ENCODE measurements around the gene SH3TC1.

SH3TC1 gene

DNA sequence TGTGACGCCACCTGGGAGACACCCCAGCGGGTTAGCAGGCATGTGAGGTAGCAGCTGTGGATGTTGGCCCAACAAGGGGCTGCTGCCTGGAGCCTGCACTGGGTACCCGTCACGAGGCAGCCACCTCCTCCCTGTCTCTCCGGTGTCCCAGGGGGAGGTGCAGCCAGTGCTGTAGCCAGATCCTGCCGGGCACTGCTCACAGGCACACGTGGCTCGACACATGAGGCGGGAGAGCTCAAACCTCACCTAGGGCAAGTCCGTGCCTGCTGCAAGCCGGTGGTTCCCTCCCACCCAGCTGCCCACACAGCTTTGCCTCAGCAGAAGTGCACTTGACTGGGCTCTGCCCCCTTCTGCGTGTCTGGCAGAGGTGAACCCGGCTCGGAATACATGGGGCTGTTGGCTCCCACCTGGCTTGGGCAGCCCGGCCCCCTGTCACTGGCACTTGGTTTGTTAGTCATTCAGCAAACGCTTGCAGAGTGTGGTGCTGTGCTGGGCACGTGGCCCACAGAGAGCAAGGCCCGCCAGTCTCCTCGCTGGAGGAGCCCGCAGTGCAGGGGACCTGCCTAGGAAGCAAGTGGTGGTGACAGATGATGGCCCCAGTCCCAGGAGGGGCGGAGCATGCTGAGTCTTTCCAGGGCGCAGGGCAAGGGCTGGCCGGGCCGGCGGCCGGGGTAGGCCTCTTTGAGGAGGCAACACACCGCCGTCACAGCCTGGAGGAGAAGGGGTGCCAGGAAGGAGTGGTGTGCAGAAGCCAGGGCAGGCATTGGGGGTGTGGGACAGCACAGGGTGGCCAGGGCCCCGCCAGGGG is 10.1 kb upstream of the SH3TC1 start:
- in situ Hi-C loops (cut with HindIII; ENCODE audit: low pct_unique_long_range_greater_than_20kb, low sequenced_read_pairs) = no loop called here
- no peak for TF ChIP-seq JUND (IDR thresholded peaks at IDR 0.05; ENCODE audit: low read depth)
- DNase-seq (ENCODE audit: low read depth in 1 of 2, low spot score in 1 of 2) = no peak

DNA sequence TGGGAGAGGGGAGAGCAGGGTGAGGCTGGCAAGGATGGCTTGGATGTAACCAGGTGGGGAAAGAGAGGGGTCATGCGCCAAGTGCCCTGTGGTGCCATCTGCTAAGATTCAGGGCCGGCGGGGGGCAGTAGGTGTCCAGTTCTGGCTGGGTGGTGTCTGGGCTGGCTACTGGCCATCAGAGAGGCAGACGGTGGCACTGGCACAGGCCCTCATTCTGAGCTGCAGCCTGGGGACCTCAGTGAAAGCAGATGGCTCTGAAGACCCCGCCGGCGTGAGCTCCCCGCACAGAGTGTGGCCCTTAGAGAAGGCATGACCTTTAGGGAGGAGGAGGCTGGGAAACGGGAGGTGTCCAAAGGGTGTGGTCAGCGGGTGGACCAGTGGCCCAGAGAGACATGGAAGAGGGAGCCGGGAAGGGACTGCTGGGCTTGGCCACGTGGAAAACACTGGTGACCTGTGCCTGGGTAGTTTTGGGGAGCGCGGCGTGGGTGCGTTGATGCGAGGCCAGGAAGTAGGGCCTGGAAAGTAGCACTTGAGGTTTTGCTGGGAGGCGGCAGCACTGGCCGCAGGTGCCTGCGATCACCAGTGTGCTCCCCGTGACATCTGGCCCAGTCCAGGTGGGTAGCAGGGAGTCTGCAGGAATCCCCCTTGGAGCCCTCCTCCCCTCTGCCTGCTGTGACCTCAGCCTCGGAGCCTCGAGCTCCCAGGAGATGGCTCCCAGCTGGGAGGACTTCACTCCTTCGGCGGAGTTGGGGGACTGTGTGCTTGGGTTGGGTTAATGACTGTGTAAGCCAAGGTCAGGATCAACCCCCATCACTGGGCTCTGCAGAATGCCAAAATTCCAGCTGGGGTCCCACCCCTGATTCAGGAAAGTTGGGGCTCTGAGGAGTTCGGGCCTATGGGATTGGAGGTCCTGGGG is 9.3 kb upstream of the SH3TC1 start:
- in situ Hi-C loops (cut with HindIII; ENCODE audit: low pct_unique_long_range_greater_than_20kb, low sequenced_read_pairs) = no loop called here
- no peak for TF ChIP-seq JUND (IDR thresholded peaks at IDR 0.05; ENCODE audit: low read depth)
- no peak for DNase-seq (ENCODE audit: low read depth in 1 of 2, low spot score in 1 of 2)

- no peak for TF ChIP-seq JUND (IDR thresholded peaks at IDR 0.05; ENCODE audit: low read depth)
- in situ Hi-C loops (cut with HindIII; ENCODE audit: low pct_unique_long_range_greater_than_20kb, low sequenced_read_pairs) = no loop called here
- no peak for DNase-seq (ENCODE audit: low read depth in 1 of 2, low spot score in 1 of 2)
Measured at GRCh38 chr4:8191136-8191747, 7.8 kb upstream of the SH3TC1 start.

- peak; percentile 71 to 72 for DNase-seq (ENCODE audit: low read depth in 1 of 2, low spot score in 1 of 2)
- in situ Hi-C loops (cut with HindIII; ENCODE audit: low pct_unique_long_range_greater_than_20kb, low sequenced_read_pairs) = no loop called here
Measured at GRCh38 chr4:8192748-8193738, 6.0 kb upstream of the SH3TC1 start.

DNA sequence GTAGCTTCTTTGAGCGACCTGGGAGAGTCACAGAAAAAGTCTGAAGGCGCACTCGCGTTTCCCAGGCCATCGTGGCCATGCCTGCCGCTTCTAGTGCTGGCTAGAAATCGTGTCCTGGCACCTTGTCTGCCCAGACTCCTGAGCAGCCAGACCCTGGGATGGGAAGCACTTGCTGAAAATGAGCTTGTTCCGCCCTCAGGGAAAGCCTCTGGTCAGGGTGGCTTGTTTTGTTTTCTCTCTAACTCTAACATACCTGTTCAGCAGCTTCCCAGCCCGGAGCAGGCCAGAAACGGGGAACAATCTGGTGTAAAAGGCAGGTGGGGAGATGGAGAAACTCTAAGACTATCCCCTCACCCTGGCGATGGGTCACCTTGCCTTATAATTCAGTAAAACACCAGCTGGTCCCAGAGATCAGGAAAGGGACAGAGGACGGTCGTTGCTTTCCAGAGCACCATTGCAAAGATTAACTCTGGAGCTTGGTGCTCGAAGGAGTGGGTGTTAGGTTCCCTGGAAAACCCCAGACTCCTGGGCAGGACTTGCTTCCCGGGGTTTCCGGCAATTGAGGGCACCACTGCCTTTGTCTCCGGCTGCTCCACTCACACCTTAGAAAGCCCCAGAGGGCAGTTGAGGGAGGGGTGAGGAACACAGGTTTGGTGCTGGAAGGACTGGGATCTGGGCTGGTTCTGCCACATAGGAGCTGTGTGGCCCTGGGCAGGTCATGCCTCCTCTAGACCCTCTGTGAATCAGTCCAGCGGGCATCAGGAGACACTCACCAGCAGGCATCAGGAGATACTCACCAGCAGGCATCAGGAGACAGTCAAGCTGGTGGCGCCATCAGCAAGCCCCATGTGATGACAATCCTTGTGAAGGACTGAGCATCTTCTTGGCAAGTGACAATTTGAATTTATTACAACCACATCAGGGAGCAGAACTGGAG is 4.5 kb upstream of the SH3TC1 start:
- no peak for TF ChIP-seq JUND (IDR thresholded peaks at IDR 0.05; ENCODE audit: low read depth)
- in situ Hi-C loops (cut with HindIII; ENCODE audit: low pct_unique_long_range_greater_than_20kb, low sequenced_read_pairs) = no loop called here
- DNase-seq (ENCODE audit: low read depth in 1 of 2, low spot score in 1 of 2) = peak in 1 of 2 experiments; percentile 30

More at GRCh38 chr4:8192748-8193738, 6.0 kb upstream of the SH3TC1 start:
- TF ChIP-seq JUND (IDR thresholded peaks at IDR 0.05; ENCODE audit: low read depth) = no peak

DNA sequence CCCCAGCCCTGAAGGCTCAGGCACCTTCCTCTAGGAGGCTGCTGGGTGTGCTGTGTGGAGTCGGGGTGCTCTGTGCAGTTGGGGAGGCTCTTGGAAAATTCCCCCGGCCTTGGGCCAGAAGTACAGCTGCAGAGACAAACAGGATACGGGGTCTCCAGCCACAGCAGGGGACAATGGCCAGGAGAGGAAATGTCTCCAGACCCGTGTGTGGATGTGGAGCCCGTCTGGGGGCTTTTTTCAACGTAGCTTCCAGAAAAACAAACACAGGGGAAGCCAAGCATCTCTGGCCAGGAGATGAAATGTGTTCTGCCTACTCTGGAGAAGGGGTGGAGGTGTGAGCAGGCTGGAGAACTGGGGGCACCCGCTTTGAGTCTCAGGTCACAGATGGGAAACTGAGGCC is 3.7 kb upstream of the SH3TC1 start:
- no peak for DNase-seq (ENCODE audit: low read depth in 1 of 2, low spot score in 1 of 2)
- no peak for TF ChIP-seq JUND (IDR thresholded peaks at IDR 0.05; ENCODE audit: low read depth)
- in situ Hi-C loops (cut with HindIII; ENCODE audit: low pct_unique_long_range_greater_than_20kb, low sequenced_read_pairs) = no loop called here

- DNase-seq (ENCODE audit: low read depth in 1 of 2, low spot score in 1 of 2) = no peak
- no peak for TF ChIP-seq JUND (IDR thresholded peaks at IDR 0.05; ENCODE audit: low read depth)
- in situ Hi-C loops (cut with HindIII; ENCODE audit: low pct_unique_long_range_greater_than_20kb, low sequenced_read_pairs) = no loop called here
Measured at GRCh38 chr4:8195841-8196458, 3.1 kb upstream of the SH3TC1 start.

DNA sequence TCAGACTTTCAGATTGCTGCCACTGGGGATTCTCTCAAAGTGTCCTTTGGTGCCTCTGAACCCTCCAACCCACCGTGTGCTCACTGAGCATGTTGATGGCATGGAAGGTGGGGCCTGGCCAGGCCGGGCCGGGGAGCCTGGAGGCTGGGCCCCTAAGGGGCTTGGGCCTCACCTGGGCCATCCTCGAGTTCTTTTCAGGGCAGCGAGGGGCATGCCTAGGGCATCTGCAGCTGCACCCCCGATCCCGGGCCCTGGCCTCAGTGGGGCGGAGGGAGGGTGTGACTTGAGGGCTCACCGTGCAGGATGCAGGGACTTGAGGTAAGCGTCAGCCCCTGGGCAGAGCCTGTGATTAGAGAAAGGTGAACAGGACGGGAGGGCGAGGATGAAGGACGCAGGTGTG is 1.6 kb upstream of the SH3TC1 start:
- in situ Hi-C loops (cut with HindIII; ENCODE audit: low pct_unique_long_range_greater_than_20kb, low sequenced_read_pairs) = no loop called here
- DNase-seq (ENCODE audit: low read depth in 1 of 2, low spot score in 1 of 2) = no peak
- TF ChIP-seq JUND (IDR thresholded peaks at IDR 0.05; ENCODE audit: low read depth) = no peak

GRCh38 chr4:8198206-8198905 is 734 bp upstream of the SH3TC1 start:
- no peak for TF ChIP-seq JUND (IDR thresholded peaks at IDR 0.05; ENCODE audit: low read depth)
- no peak for DNase-seq (ENCODE audit: low read depth in 1 of 2, low spot score in 1 of 2)
- in situ Hi-C loops (cut with HindIII; ENCODE audit: low pct_unique_long_range_greater_than_20kb, low sequenced_read_pairs) = no loop called here

Data from T47D (cell line).